Measurements from ENCODE around the gene IL12RB1.

DNA sequence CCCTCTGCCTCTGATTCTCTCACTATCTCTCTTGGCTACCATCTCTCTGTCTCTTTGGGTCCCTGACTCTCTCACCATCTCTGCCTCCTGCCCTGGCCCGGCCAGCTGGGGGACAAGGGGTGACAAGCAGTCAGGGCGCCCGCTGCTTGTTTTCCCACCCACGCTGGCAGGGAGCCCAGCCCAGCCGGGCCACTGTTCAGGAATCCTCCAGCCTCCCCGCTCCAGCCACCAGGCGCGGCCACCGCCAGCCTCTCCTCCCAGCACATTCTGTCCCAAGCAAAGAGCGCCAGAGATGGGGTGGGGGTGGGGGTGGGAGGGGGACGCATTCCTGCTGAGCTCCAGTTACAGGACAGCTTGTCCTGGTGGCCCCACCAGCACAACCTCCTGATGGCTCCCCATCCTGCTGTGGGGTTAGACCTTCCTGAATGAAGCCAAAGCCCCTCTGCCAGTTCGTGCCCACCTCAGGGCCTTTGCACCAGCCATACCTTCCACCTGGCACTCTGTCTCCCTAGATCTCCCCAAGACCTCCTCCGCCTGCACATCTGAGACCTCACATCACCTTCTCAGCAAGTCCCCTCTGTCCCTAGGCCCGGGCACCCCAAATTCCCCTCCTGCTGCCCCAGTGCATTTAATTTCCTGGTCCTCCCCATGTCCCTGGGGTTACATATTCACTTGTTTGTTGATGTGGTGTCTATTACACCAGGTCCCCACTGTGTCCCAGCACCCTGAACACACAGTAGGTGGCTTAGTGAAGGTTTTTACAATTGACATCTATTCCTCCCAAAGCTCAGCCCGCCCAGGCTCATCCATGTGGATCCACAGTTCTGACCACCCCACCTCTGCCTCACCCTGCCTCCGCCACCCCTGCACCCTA, 66.3 kb downstream of the IL12RB1 start:
- TF ChIP-seq POLR2A (IDR thresholded peaks at IDR 0.05): no peak
- TF ChIP-seq, protein P1, sequence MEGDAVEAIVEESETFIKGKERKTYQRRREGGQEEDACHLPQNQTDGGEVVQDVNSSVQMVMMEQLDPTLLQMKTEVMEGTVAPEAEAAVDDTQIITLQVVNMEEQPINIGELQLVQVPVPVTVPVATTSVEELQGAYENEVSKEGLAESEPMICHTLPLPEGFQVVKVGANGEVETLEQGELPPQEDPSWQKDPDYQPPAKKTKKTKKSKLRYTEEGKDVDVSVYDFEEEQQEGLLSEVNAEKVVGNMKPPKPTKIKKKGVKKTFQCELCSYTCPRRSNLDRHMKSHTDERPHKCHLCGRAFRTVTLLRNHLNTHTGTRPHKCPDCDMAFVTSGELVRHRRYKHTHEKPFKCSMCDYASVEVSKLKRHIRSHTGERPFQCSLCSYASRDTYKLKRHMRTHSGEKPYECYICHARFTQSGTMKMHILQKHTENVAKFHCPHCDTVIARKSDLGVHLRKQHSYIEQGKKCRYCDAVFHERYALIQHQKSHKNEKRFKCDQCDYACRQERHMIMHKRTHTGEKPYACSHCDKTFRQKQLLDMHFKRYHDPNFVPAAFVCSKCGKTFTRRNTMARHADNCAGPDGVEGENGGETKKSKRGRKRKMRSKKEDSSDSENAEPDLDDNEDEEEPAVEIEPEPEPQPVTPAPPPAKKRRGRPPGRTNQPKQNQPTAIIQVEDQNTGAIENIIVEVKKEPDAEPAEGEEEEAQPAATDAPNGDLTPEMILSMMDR (IDR thresholded peaks at IDR 0.05): peak in 2 of 4 experiments; percentile 32 to 43

Data from gastroesophageal sphincter (tissue), 3 donors.